NB4 (cell line): ENCODE measurements around the gene FBXO28.

Source experiments
- MAX ChIP-seq: IDR thresholded peaks from 2 replicates; pipeline ENCODE4 v1.6.1; 2011; ENCODE audit warnings: low read depth, low read length
- MYC ChIP-seq: IDR thresholded peaks from 2 replicates; pipeline ENCODE4 v1.6.1; 2011; ENCODE audit warnings: low read depth, low read length
- POLR2A ChIP-seq: IDR thresholded peaks from 2 replicates; pipeline ENCODE4 v1.6.1; 2011; ENCODE audit warnings: mild to moderate bottlenecking; ENCODE audit not compliant: insufficient read length; ENCODE audit errors: extremely low read depth
- TF ChIP-seq, protein P1 (sequence below): IDR thresholded peaks from one replicate; pipeline ENCODE4 v1.5.1; 2012; ENCODE audit warnings: low read depth, low read length

- TF ChIP-seq, protein P1, sequence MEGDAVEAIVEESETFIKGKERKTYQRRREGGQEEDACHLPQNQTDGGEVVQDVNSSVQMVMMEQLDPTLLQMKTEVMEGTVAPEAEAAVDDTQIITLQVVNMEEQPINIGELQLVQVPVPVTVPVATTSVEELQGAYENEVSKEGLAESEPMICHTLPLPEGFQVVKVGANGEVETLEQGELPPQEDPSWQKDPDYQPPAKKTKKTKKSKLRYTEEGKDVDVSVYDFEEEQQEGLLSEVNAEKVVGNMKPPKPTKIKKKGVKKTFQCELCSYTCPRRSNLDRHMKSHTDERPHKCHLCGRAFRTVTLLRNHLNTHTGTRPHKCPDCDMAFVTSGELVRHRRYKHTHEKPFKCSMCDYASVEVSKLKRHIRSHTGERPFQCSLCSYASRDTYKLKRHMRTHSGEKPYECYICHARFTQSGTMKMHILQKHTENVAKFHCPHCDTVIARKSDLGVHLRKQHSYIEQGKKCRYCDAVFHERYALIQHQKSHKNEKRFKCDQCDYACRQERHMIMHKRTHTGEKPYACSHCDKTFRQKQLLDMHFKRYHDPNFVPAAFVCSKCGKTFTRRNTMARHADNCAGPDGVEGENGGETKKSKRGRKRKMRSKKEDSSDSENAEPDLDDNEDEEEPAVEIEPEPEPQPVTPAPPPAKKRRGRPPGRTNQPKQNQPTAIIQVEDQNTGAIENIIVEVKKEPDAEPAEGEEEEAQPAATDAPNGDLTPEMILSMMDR, result no peak
- TF ChIP-seq MAX (no peak), POLR2A (no peak), MYC (no peak)
These were observed 23.6 kb downstream of the FBXO28 start for GRCh38 chr1:224137518-224137917.
